OCI-M2 (cell line): ENCODE results near the gene SDK1.
"Not testable (repeated sequence)": the region's sequence is repeated elsewhere in the genome, so short reads cannot be mapped to it uniquely, and the experiment has no call there.

Experiments used
- DNase-seq: peaks from one replicate; lab custom pipeline; 2025; ENCODE audit not compliant: unreplicated experiment; lab: John Stamatoyannopoulos, UW

Gene SDK1

DNA sequence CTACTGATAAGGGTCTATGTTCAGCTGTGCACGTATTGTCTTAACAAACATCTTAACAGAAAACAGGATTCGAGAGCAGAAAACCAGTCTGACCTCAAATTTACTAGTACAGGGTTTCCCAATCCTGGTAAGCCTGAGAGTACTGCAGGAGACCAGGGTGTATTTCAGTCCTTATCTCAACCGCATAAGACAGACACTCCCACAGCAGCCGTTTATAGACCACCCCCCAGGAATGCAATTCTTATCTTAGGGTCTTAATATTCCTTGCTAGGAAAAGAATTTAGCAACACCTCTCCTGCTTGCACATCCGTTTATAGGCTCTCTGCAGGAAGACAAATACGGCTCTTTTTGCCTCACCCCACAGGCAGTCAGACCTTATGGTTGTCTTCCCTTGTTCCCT lies 277.3 kb downstream of the SDK1 start:
- no peak for DNase-seq

DNA sequence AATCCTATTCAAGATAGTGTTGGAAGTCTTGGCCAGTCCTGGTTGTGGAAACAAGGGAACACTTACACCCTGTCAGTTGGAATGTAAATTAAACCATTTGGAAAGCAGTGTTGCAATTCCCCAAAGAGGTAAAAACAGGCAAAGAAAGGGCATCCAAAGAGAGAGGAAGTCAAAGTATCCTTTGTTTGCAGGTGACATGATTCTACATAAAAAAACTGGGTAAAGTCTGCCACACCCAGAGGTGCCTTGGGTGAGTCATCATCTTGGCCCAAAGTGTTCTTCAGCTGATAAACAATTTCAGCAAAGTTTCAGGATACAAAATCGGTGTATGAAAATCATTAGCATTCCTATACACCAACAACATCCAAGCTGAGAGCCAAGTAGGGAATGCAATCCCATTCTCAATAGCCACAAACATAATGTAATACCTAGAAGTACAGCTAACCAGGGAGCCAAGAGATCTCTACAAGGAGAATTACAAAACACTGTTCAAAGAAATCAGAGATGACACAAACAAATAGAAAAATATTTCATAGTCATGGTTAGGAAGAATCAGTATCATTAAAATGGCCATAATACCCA lies 278.7 kb downstream of the SDK1 start:
- DNase-seq = no peak

DNA sequence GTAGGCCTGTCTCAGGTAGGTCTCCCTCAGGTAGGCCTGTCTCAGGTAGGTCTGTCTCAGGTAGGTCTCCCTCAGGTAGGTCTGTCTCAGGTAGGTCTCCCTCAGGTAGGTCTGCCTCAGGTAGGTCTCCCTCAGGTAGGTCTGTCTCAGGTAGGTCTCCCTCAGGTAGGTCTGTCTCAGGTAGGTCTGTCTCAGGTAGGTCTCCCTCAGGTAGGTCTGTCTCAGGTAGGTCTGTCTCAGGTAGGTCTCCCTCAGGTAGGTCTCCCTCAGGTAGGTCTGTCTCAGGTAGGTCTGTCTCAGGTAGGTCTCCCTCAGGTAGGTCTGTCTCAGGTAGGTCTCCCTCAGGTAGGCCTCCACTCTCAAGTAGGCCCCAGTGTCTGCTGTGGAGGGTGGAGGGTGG lies 281.1 kb downstream of the SDK1 start:
- DNase-seq = not testable (repeated sequence)

DNA sequence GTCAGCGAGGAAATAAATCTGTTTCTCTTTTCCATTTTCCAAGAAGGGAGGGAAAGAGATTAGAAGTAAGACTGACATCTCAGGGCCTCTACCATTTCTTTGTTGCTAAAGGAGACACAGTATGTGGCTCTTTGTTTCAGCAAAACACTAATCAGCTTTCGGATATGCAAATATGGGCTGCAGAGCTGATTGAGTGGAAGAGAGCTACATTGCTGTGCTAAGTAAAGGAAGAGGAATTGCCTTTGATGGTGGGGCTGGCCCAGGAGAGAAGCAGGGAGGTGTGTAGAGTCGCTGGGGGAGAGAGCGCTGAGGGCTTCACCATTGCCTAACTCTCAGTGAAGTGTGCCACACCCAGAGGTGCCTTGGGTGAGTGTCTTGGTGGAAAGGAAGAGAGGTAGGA lies 284.8 kb downstream of the SDK1 start:
- DNase-seq = no peak

DNA sequence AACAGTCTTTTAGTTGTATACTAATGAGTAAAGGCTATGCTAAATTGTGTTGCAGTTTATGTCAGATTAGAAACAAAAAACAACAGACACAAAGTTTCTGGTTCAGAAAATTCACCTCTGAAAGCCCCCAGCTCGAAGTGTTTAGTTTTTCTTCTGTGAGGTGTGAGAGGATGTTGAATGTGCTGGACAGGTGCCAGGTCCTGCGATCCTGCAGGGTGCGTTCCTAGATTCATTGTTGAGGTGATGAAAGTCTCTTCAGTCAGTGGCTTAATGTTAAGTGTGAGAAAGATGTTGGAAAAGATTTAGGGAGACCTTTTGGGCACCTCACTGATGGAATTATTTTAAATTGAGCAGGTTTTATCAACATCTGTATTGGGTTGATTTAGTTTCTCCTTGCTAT lies 287.3 kb downstream of the SDK1 start:
- DNase-seq = no peak

DNA sequence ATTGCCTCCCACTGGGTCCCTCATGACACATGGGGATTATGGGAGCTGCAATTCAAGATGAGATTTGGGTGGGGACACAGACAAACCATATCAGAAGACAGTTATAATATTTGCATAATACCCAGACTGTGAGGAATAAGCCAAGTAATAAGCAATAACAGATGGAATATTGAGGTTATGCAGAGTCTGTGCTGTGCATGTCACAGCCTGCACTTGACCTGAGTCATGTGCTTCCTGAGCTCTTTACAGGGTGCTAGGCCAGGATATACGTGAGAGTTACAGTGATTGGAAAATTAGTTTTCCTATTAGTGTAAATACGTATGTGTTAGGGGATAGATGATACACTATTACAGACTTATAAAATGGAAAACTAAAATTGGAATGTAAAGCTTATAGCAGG lies 288.7 kb downstream of the SDK1 start:
- DNase-seq = no peak

DNA sequence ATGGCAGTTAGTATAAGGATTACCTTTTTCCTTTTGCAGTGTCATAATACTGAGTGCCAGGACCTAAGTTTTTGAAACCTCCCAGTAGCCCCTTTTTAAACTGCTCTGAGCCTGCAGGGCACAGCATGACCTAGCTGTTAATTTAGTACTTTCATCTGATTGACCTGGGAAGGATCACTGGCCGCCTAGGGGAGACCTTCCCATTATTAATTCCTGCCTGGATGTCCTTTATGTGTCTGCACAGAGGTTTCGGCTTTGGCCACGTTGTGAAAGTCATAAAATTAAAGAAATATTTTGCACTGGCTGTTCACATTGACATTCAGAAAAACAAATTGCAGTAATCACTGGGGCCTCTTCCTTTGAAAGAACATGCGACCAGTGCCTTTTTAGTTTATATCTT lies 290.2 kb downstream of the SDK1 start:
- no peak for DNase-seq

DNA sequence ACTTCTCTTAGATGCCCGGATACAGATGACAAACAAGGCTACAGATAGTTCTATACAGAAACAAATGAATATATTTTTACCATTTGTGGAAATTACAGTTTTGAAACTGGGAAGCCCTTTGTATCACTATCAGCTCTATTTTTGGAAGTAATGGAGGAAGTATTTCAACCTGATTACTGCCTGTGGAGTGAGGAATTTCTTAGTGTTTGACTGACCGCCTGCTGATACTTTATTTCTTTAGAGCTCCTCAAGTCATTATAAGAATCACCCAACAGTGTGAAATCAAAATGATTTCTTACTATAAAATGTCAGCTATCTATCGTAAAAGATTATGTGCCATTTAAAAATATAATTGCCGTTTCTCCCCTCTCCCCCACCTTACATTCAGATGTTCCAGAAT lies 290.9 kb downstream of the SDK1 start:
- DNase-seq = no peak

DNA sequence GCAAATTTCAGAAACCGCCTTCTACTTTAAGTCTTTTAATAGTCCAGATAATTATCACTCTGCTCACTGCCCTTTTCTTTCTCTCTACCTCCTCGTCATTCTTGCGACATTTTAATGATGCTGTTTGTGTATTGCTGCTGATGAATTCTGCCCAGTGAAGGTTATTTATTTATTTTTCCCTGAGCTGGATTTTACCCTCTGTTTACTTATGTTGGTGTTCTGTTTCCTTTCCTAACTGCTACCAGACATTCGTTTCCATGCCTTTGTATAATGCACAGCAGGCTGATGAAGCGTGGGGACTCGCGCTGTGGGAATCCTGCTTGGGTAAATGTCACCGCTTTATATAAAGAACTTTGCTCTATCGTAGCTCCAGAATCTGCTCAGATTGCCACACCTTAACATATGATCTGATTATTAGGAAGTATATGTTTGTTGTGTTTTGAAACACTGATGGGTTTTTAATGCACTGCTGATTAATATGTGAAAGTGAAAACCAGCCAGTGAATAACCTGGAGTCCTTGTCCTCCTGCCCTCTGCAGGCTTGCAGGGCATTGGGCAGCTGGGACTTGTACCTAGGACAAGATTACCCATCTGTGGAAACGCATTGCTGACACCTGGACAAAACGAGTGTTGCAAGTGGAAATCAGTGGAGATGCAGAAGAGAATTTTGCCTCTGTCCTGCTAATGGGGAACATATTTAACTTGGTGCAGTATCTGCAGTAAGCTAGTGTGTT lies 291.5 kb downstream of the SDK1 start:
- DNase-seq = no peak

DNA sequence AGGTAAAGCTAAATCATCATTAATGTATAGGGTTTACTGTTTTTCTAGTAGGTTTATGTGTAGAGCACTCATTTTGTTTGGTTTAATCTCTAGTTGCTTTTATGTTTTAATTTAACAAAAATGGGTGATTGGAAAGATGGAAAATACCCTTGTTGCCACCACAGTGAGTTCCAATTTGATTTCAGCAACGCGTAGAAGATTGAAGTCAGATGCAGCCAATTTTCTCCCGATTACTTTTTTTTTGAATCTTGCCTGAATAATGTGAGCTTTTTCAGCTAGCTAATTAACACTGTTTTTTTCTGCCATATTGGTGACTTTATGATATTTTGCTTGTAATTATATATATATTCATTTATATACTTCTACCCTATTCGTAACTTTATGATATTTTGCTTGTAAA lies 293.8 kb downstream of the SDK1 start:
- no peak for DNase-seq

DNA sequence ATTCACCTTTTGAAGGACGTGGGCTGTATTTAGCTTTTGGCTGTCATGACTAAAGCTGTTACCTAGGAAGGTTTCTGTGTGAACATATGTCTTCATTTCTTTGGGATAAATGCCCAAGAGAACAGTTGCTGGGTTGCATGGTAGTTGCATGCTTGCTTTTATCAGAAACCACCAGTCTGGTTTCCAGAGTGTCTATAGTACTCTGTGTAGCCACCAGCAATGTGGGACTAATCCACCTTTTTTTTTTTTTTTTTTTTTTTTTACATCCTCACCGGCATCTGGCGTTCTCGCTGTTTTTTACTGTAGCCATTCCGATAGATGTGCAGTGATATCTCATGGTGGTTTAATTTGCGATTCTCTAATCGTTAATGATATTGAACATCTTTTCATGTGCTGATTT lies 297.8 kb downstream of the SDK1 start:
- no peak for DNase-seq

DNA sequence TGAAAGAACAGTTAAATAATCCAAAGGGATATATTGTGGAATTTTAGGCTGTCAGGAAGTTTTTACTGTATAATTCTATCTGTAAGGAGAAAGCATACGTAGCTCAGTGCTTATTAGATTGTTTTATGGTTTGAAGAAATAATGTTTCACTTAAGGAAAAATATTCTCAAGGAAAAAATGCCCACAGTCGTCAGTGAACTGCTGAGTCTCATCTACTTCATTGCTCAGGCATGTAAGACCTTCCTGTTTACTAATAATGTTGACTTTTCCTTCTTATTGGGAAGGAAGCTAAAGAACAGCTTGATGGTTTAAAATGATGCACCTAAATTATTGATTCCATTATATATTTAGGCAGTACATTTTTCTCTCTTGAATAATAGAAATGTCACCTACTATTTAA lies 304.2 kb downstream of the SDK1 start:
- DNase-seq = no peak

DNA sequence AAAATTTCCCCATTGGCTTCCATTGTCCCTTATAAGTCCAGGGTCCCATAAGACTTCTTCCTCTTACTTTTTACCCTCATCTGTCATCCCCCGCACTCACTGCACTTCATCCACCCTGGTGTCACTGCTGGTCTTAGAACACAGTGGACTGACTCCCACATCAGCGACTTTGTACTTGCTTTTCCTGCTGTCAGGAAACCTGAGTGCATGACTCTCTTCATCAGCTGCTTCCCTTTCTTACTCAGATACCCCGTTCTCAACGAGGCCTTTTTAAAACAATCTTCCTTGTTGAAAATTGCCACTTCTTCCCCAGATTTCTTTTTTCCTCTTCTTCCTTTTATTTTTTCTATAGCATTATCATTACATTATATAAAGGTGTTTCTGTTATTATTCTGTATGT lies 305.4 kb downstream of the SDK1 start:
- DNase-seq = no peak

DNA sequence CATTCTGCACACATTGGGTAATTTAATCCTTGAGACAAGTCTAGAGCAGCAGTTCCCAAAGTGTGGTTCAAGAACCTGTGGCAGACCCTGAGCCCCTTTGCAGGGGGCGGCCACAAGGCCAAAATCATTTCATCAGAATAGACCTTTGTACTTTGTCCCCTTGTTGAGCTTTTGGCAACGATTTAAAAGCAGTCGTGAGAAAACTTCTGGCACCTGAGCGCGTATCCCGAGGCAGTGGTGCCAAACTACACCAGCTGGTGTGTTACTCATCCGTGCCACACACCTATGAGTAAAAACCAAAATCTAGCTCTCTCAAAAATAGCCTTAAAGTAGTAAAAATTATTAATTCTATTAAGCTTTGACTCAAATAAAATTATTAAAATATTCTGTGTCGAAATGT lies 306.8 kb downstream of the SDK1 start:
- DNase-seq = no peak

DNA sequence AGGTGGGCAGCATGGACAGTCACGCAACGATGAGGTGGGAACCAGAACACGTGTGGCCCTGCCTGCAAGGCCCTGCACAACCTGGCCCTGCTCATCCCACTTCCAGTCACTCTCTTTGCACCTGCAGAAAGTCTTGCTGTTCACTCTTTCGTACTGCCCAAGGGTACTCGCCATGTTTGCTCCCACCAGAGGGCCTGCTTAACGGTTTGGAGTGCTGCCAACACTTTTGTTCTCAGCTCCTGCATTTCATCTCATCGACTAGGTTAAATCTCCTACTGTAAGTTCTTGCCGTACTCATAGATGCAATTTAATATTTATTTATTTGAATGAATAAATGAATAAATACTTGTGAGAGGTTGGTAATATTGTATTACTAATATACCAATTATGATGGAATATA lies 315.3 kb downstream of the SDK1 start:
- DNase-seq = no peak

DNA sequence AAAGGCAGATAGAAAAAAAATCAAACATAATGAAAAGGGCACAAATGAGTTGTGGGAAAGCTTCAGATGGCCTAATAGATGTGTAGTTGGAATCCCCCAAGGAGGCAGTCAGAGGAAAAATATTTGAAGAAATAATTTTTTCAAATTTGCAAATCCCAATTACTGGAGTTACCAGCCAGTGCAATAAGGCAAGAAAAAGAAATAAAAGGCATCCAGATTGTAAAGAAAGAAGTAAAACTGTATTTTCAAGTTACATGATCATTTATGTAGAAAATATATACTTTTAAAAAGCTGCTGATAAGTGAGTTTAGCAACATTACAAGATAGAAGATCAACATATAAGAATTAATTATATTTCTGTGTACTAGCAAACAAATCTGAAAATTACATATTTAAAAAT lies 329.0 kb downstream of the SDK1 start:
- DNase-seq = no peak

DNA sequence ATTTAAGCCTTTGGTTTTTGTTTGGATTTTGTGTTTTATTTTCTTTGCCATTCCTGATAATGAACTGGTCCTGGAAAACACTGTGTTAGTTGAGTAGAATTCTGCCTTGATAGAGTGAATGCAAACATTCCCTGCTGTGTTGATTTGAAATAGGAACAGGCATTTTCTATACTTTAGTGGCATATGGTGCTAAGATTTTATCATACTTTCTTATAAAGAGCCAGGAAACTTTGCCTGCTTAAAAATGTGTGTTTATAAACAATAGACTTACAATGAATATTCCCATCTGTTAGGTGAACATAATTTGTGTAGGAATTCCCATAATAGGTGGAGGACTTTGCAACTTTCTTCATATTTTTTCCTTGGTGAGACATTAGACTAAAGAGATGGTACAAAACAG lies 333.3 kb downstream of the SDK1 start:
- DNase-seq = no peak

DNA sequence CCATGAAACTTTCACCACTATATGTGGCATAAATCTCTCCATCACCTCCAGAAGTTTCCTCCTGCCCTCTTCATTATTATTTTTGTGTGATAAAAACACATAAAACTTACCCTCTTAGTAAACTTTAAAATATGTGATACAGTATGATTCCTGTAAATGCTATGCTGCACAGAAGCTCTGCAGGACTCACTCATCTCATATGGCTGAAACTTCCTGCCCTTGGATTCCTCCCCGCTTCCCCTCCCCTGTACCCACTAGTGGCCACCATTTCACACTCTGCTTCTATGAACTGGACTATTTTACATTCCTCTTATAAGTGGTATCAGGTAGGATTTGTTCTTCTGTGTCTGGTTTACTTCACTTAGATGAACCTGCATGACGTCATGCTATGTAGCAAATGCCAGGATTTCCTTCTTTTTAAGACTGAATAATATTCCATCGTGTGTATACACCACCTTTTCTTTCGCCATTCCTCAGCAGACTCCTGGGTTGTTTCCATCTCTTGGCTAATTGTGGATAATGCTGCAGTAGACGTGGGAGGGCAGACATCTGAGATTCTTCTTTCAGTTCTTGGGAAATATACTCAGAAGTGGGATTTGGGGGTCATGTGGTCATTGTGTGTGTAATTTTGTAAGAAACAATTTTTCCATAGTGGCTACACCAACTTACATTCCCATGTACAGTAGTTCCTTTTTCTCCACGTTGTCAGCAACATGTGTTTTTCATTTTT lies 335.2 kb downstream of the SDK1 start:
- DNase-seq = no peak

DNA sequence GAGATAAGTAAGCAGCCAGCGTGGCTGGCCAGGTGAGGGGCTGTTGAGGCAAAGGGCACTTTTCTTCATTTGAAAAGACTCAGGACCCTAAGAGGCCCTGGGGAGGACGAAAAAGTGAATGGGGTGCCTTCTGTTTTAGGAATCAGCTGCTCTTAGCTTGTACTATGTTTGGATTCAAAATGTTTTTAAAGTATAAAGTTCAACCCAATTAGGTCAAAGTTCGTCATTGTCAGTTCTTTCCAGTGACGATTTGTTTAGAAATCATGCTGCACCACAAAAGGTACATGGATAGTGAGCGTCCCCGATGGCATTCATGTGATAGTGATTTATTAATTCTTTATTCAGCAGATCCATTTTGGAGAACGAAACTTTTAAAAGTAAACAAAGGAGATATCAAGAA lies 338.2 kb downstream of the SDK1 start:
- DNase-seq = no peak

DNA sequence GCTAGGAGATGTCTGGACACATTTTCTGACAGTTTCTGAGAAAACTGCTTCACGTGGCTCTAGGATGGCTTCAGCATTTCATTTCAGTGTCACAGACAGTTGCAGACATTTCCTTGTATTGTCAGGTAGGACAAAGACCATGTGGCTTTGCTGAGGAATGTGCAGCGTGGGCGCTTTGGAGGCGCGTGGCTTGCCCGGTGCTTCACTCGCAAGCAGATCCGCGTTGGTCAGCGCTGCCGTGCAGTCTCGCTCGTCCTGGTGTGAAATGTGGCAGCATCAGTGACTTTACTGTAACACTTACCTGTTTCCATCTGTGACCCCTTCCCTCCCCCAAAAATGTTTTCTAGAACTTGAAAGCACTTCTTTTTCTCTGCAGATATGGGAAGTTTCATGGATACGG lies 340.5 kb downstream of the SDK1 start:
- no peak for DNase-seq

DNA sequence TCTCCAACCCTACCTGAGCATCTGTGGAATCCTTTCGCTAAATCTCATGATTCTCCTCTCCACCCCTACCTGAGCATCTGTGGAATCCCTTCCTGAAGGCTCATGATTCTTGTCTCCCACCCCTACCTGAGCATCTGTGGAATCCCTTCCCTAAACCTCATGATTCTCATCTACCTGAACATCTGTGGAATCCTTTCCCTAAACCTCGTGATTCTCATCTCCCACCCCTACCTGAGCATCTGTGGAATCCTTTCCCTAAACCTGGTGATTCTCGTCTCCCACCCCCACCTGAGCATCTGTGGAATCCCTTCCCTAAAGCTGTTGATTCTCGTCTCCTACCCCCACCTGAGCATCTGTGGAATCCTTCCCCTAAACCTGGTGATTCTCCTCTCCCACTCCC lies 342.0 kb downstream of the SDK1 start:
- DNase-seq = no peak

DNA sequence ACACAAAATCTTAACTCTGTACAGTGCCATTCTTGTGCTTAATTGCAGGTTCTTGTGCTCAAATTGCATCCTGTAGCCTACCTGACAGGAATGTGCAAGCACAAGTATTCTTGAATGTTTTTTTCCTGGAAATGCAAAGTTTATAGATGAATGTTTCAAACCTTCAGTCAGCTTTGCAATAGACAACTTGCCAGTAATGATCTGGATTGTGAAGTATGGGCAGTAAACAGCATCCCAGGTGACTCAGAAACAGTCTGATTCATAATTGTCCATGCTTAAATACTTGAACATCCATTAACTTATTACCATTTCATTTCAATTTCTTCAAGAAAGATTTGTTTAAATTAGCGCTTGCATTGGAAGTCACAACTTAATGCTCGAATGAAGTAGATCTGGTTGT lies 347.2 kb downstream of the SDK1 start:
- no peak for DNase-seq

DNA sequence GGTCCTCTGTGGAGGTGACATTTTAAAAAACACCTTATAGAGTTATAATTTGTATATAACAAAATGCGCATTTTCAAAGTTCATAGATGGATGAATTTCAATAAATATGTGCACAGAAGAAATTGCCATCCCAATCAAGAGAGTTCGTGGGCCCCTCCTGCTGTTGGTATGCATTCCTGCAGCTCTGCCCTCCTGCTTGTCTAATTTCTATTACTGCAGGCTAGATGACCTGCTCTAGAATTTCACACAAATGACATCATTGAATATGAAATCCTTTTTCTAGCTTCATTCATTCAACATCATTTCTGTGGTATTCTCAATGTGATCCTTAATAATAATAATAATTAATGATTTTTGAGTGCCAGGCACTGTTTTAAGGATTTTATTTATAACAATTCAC lies 348.2 kb downstream of the SDK1 start:
- DNase-seq = no peak
